K562 (cell line): ENCODE measurements around the gene PNP. TPM values are rescaled to one million over a fixed set of nuclear protein-coding genes. Genes with fewer than 3 reads are reported as not detected.
A peak's percentile ranks its signal among the peaks of the same experiment; 100 is the strongest.

Source experiments
- ASH1L ChIP-seq: fragments of 450-650 bp; IDR thresholded peaks from 2 replicates; pipeline ENCODE4 v1.6.1; 2018; ENCODE audit warnings: borderline replicate concordance, mild to moderate bottlenecking, low read depth; ENCODE audit not compliant: partially characterized antibody
- BRF1 ChIP-seq: IDR thresholded peaks from 3 replicates; pipeline ENCODE4 v1.6.1; 2011; ENCODE audit warnings: borderline replicate concordance, mild to moderate bottlenecking; ENCODE audit not compliant: insufficient read length; ENCODE audit errors: extremely low read depth
- CEBPB ChIP-seq: fragments of 450-650 bp; IDR thresholded peaks from 2 replicates; pipeline ENCODE4 v1.6.1; 2016; ENCODE audit warnings: missing genetic modification characterization, missing compliant biosample characterization
- FOXA3 ChIP-seq, 2 experiments: fragments of 450-650 bp in 1 of 2; sonication (generic) in 1 of 2; formaldehyde crosslinking; IDR thresholded peaks in 1 of 2; conservative IDR thresholded peaks in 1 of 2; 2 replicates each; pipeline versions ENCODE4 v1.4.0 to v1.8.0; 2020 to 2022; ENCODE audit warnings: mild to moderate bottlenecking in 2 of 2, missing genetic modification reagents in 1 of 2
- FOXJ2 ChIP-seq: fragments of 200-800 bp; sonication (Bioruptor generic); IDR thresholded peaks from 2 replicates; pipeline ENCODE4 v1.6.1; 2016; ENCODE audit warnings: missing genetic modification characterization, missing compliant biosample characterization
- IFI16 ChIP-seq: fragments of 250-450 bp; sonication (Bioruptor Pico); IDR thresholded peaks from 2 replicates; pipeline ENCODE4 v2.1.2; 2022; ENCODE audit warnings: mild to moderate bottlenecking, inconsistent platforms
- KDM1A ChIP-seq, 2 experiments: fragments of 450-650 bp; IDR thresholded peaks; 2 replicates each; pipeline ENCODE4 v1.6.1; 2016; ENCODE audit warnings: mild to moderate bottlenecking in 2 of 2
- MCM2 ChIP-seq: fragments of 450-650 bp; IDR thresholded peaks from 2 replicates; pipeline ENCODE4 v1.6.1; 2017; ENCODE audit warnings: low read depth, mild to moderate bottlenecking
- MTA2 ChIP-seq: fragments of 450-650 bp; IDR thresholded peaks from 2 replicates; pipeline ENCODE4 v1.6.1; 2016; ENCODE audit warnings: low read depth
- NFE2L1 ChIP-seq: fragments of 450-650 bp; IDR thresholded peaks from 2 replicates; pipeline ENCODE4 v1.6.1; 2016; ENCODE audit warnings: missing genetic modification characterization, low read depth, mild to moderate bottlenecking, missing compliant biosample characterization, moderate library complexity, borderline replicate concordance
- NFRKB ChIP-seq: fragments of 450-650 bp; IDR thresholded peaks from 2 replicates; pipeline ENCODE4 v1.6.1; 2016; ENCODE audit warnings: low read depth
- NR2C2 ChIP-seq, 2 experiments: fragments of 200-800 bp in 1 of 2; sonication (Bioruptor generic) in 1 of 2; sonication (generic) in 1 of 2; formaldehyde crosslinking in 1 of 2; IDR thresholded peaks; 2 replicates each; pipeline versions ENCODE4 v1.6.1 to v1.8.0; 2016 to 2022; ENCODE audit warnings: mild to moderate bottlenecking in 1 of 2, missing compliant biosample characterization in 1 of 2, missing genetic modification characterization in 1 of 2, missing genetic modification reagents in 1 of 2
- NUFIP1 ChIP-seq: fragments of 450-650 bp; IDR thresholded peaks from 2 replicates; pipeline ENCODE4 v1.6.1; 2018; ENCODE audit not compliant: partially characterized antibody
- SAFB2 ChIP-seq: fragments of 200-400 bp; formaldehyde crosslinking; IDR thresholded peaks from 2 replicates; pipeline ENCODE4 v1.6.1; 2018; ENCODE audit warnings: borderline replicate concordance, low read length, low read depth, moderate library complexity; ENCODE audit not compliant: severe bottlenecking
- SMAD1 ChIP-seq: fragments of 150-350 bp; IDR thresholded peaks from 2 replicates; pipeline ENCODE4 v1.6.1; 2014; ENCODE audit warnings: low read length, low read depth; ENCODE audit not compliant: partially characterized antibody
- YY1 ChIP-seq, 3 experiments: IDR thresholded peaks; 2 replicates each; pipeline ENCODE4 v1.6.1; 2011; ENCODE audit warnings: low read length in 2 of 3, mild to moderate bottlenecking in 2 of 3, moderate library complexity in 2 of 3, borderline replicate concordance in 1 of 3, control low read depth in 1 of 3, low read depth in 1 of 3; ENCODE audit not compliant: insufficient read depth in 3 of 3, insufficient replicate concordance in 2 of 3, control insufficient read depth in 1 of 3, insufficient read length in 1 of 3; ENCODE audit errors: extremely low read depth in 1 of 3
- ZBTB17 ChIP-seq: fragments of 450-650 bp; formaldehyde crosslinking; IDR thresholded peaks from 2 replicates; pipeline ENCODE4 v1.4.0; 2020; ENCODE audit warnings: mild to moderate bottlenecking
- ZNF175 ChIP-seq: fragments of 200-800 bp; sonication (Bioruptor generic); IDR thresholded peaks from 2 replicates; pipeline ENCODE4 v1.6.1; 2016; ENCODE audit warnings: low read depth, mild to moderate bottlenecking, missing genetic modification characterization, missing compliant biosample characterization
- ZNF197 ChIP-seq: fragments of 200-800 bp; sonication (Bioruptor generic); IDR thresholded peaks from 2 replicates; pipeline ENCODE4 v1.6.1; 2016; ENCODE audit warnings: low read depth, missing genetic modification characterization, missing compliant biosample characterization
- ZNF445 ChIP-seq: fragments of 250-450 bp; sonication (Bioruptor Pico); IDR thresholded peaks from 2 replicates; pipeline ENCODE4 v1.4.0; 2020; ENCODE audit warnings: low read depth, mild to moderate bottlenecking, moderate library complexity
- ZNF551 ChIP-seq: fragments of 250-450 bp; sonication (Bioruptor Pico); IDR thresholded peaks from 2 replicates; pipeline ENCODE4 v1.5.0; 2021; ENCODE audit warnings: mild to moderate bottlenecking, moderate library complexity
- ZNF584 ChIP-seq: fragments of 200-800 bp; sonication (Bioruptor generic); IDR thresholded peaks from 2 replicates; pipeline ENCODE4 v1.6.1; 2016; ENCODE audit warnings: low read depth, mild to moderate bottlenecking, missing genetic modification characterization, missing compliant biosample characterization
- polyA plus RNA-seq, 8 experiments: library from polyadenylated mRNA; depleted of rRNA in 4 of 8; stranded (reverse) in 5 of 8; unstranded in 3 of 8; fragments of >200 nt; fragmentation: Nextera tagmentation in 2 of 8; fragmentation: Illumina TruSeq in 1 of 8; extraction: Ambion mirVana in 2 of 8; extraction: Trizol in 1 of 8; gene quantifications; 2 replicates each; pipeline versions ENCODE4 v1.2.1 to v1.2.3, GENCODE V29; 2011 to 2014; ENCODE audit warnings: inconsistent platforms in 1 of 8, missing spikeins in 1 of 8
- total RNA-seq, 7 experiments: library from RNA; depleted of rRNA in 6 of 7; stranded (reverse); fragments of >200 nt in 6 of 7; fragmentation: Illumina TruSeq in 2 of 7; extraction: Trizol in 2 of 7; gene quantifications; 2 replicates each; pipeline versions ENCODE4 v1.2.1 to v1.2.3, GENCODE V29; 2011 to 2021; ENCODE audit warnings: low replicate concordance in 1 of 7
- TF ChIP-seq, protein P1 (sequence below): IDR thresholded peaks from 2 replicates; pipeline ENCODE4 v1.6.1; 2014; ENCODE audit warnings: antibody characterized with exemption
- TF ChIP-seq, protein P2 (sequence below): fragments of 250-450 bp; sonication (Bioruptor Pico); IDR thresholded peaks from 2 replicates; pipeline ENCODE4 v1.4.0; 2020
- TF ChIP-seq, protein P3 (sequence below): sonication (generic); formaldehyde crosslinking; IDR thresholded peaks from 2 replicates; pipeline ENCODE4 v1.8.0; 2022; ENCODE audit warnings: missing genetic modification reagents, mild to moderate bottlenecking, borderline replicate concordance

PNP gene
- total and polyA plus RNA-seq, 9 of the 15 experiments (the other 6 are each of a cell fraction or from before 2014, with no cell fraction given): 92.5 to 288 (median 137) TPM

DNA sequence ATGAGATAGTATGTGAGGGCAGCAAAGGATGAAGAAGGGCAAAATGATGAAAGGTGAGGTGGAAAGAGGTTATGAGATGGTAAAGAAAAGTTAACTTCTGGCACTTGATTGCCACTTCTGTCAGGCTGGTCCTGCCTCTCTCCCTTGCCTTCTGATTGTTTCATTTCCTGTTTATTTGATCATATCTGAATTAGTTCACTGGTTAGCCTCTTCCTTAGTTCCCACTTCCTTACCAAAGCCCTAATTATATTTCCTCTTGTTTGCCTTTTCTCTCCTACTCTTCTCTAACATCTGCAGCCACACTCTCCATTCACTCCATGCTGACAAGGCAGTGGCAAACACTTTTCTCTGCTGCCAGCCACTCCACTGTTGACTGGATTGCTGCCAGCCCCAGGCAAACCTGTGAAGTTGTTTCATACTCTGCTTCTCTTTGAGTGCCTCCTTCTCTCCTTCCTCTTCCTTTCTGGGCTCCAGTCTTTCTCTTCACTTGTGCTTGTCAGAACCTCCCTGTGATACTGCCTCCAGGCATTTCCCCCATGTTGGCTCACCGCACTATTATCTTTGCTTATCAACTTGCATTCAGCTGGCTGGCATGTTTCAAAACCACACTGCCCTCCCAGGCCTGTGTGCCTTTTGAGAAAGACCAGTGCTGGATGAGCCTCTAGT, 8.1 kb downstream of the PNP start (continued):
- TF ChIP-seq ASH1L: no peak
- TF ChIP-seq KDM1A (IDR thresholded peaks at IDR 0.05): 0 out of 4 replicates have a peak, but pooled peaks of 1 of the 2 experiments have one; percentile 21
- no peak for TF ChIP-seq IFI16 (CRISPR knock-in tag)
- no peak for TF ChIP-seq SMAD1
- no peak for TF ChIP-seq NUFIP1
- TF ChIP-seq FOXJ2 (tag): no peak
- TF ChIP-seq NFE2L1 (tag): no peak
- no peak for TF ChIP-seq ZNF551 (CRISPR knock-in tag)
- TF ChIP-seq FOXA3 (CRISPR knock-in tag; conservative IDR thresholded peaks at IDR 0.05 in 1 of 2, IDR thresholded peaks at IDR 0.05 in 1 of 2): no peak
- no peak for TF ChIP-seq ZNF584
- TF ChIP-seq NR2C2 (CRISPR knock-in tag; IDR thresholded peaks at IDR 0.05): no peak
- TF ChIP-seq NR2C2 (tag; IDR thresholded peaks at IDR 0.05): no peak
- TF ChIP-seq ZNF175 (CRISPR knock-in tag): 0 out of 2 replicates have a peak, but pooled peaks have one; percentile 33
- no peak for TF ChIP-seq ZNF445 (CRISPR knock-in tag)
- TF ChIP-seq SAFB2: no peak
- TF ChIP-seq CEBPB (tag): peak; percentile 50
- peak in 1 of 3 experiments; percentile 25 for TF ChIP-seq YY1 (IDR thresholded peaks at IDR 0.05; ENCODE audit: borderline replicate concordance in 1 of 3, control insufficient read depth in 1 of 3, extremely low read depth in 1 of 3, insufficient read depth in 3 of 3, insufficient read length in 1 of 3, insufficient replicate concordance in 2 of 3, low read depth in 1 of 3, low read length in 2 of 3)
- TF ChIP-seq, protein P1, sequence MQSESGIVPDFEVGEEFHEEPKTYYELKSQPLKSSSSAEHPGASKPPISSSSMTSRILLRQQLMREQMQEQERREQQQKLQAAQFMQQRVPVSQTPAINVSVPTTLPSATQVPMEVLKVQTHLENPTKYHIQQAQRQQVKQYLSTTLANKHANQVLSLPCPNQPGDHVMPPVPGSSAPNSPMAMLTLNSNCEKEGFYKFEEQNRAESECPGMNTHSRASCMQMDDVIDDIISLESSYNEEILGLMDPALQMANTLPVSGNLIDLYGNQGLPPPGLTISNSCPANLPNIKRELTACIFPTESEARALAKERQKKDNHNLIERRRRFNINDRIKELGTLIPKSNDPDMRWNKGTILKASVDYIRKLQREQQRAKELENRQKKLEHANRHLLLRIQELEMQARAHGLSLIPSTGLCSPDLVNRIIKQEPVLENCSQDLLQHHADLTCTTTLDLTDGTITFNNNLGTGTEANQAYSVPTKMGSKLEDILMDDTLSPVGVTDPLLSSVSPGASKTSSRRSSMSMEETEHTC: no peak
- TF ChIP-seq, protein P2, sequence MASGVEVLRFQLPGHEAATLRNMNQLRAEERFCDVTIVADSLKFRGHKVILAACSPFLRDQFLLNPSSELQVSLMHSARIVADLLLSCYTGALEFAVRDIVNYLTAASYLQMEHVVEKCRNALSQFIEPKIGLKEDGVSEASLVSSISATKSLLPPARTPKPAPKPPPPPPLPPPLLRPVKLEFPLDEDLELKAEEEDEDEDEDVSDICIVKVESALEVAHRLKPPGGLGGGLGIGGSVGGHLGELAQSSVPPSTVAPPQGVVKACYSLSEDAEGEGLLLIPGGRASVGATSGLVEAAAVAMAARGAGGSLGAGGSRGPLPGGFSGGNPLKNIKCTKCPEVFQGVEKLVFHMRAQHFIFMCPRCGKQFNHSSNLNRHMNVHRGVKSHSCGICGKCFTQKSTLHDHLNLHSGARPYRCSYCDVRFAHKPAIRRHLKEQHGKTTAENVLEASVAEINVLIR: no peak
- TF ChIP-seq ZBTB17 (CRISPR knock-in tag): no peak
- TF ChIP-seq, protein P3, sequence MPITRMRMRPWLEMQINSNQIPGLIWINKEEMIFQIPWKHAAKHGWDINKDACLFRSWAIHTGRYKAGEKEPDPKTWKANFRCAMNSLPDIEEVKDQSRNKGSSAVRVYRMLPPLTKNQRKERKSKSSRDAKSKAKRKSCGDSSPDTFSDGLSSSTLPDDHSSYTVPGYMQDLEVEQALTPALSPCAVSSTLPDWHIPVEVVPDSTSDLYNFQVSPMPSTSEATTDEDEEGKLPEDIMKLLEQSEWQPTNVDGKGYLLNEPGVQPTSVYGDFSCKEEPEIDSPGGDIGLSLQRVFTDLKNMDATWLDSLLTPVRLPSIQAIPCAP (CRISPR knock-in tag): no peak
- no peak for TF ChIP-seq BRF1
- TF ChIP-seq MTA2: peak; percentile 52; the same call in 1 of the 2 replicates
- no peak for TF ChIP-seq MCM2
- 0 out of 2 replicates have a peak, but pooled peaks have one; percentile 41 for TF ChIP-seq NFRKB
- TF ChIP-seq ZNF197 (CRISPR knock-in tag): no peak
